Measurements from ENCODE around the gene KLF6. TPM values are rescaled to one million over a fixed set of nuclear protein-coding genes. Genes with fewer than 3 reads are reported as not detected.
A peak's percentile ranks its signal among the peaks of the same experiment; 100 is the strongest.

The KLF6 gene
- total RNA-seq, 1 donor from 2014 or later, result 95.5 TPM

GRCh38 chr10:3825862-3826351, 40.9 kb upstream of the KLF6 start:
- Mint-ChIP-seq H3K27me3 (no peaks in the 10 kb centered on the region), H3K9me3 (ENCODE audit: low read depth) (no peaks in the 10 kb centered on the region), H3K4me1 (ENCODE audit: low read depth) (peaks cover 12% of the 10 kb centered on the region), H3K4me3 (ENCODE audit: low read depth) (no peak overlapping the region), H3K36me3 (ENCODE audit: insufficient read depth) (no peaks in the 10 kb centered on the region), H3K27ac (peak overlapping the region; percentile 87)
- TF ChIP-seq CTCF (IDR thresholded peaks at IDR 0.05; ENCODE audit: unreplicated experiment), result no peak
- no peak for DNase-seq (ENCODE audit: low spot score, unreplicated experiment)

DNA sequence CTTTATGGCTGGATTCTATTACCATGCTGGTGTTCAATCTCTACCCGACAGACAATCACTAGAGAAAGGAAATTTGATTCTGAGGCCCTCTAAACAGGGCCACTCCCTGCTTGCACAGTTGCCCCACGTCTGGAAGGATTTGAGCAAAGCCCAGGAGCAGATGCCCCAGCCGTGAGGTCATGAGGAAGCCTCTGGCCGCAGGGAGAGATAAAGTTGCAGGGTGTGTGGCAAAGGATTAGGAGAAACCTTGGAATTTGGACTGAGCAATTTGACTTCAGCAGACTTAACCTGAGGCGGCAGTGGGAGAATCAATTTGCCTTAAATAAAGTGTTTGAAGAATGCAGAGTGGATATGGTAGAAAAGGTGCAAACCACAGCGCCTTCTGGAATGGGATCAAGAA, 40.2 kb upstream of the KLF6 start:
- Mint-ChIP-seq H3K27me3 (no peaks in the 10 kb centered on the region), H3K36me3 (ENCODE audit: insufficient read depth) (no peaks in the 10 kb centered on the region), H3K9me3 (ENCODE audit: low read depth) (no peaks in the 10 kb centered on the region), H3K4me3 (ENCODE audit: low read depth) (no peak overlapping the region), H3K27ac (peak overlapping the region; percentile 87), H3K4me1 (ENCODE audit: low read depth) (peaks cover 10% of the 10 kb centered on the region)
- no peak for DNase-seq (ENCODE audit: low spot score, unreplicated experiment)
- TF ChIP-seq CTCF (IDR thresholded peaks at IDR 0.05; ENCODE audit: unreplicated experiment), result no peak

GRCh38 chr10:3822541-3823330, 37.7 kb upstream of the KLF6 start:
- Mint-ChIP-seq H3K36me3 (ENCODE audit: insufficient read depth) (no peaks in the 10 kb centered on the region), H3K9me3 (ENCODE audit: low read depth) (no peaks in the 10 kb centered on the region), H3K27ac (no peak overlapping the region), H3K4me3 (ENCODE audit: low read depth) (no peak overlapping the region), H3K4me1 (ENCODE audit: low read depth) (peaks cover 8% of the 10 kb centered on the region), H3K27me3 (no peaks in the 10 kb centered on the region)
- DNase-seq (ENCODE audit: low spot score, unreplicated experiment), result no peak
- no peak for TF ChIP-seq CTCF (IDR thresholded peaks at IDR 0.05; ENCODE audit: unreplicated experiment)

DNA sequence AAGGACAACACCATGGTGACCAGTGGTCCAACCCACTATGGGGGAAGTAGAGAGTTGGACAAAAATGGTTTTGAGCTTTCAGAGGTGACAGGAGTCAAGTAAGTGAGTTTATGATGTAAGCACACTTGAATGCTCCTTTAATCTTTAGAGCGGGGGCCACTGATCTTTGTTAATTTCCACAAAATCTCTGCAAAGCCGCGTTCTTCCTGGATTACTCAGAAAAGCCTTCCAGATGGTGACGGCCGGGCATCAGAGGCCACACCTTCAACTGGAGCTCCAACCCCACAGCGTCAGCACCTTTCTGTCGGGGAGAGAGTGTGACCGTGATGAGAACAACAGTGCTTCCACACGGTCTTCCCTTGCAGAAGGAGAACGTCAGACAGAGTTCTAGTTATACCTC, 35.2 kb upstream of the KLF6 start:
- Mint-ChIP-seq H3K4me1 (ENCODE audit: low read depth) (peaks cover 7% of the 10 kb centered on the region), H3K36me3 (ENCODE audit: insufficient read depth) (no peaks in the 10 kb centered on the region), H3K9me3 (ENCODE audit: low read depth) (no peaks in the 10 kb centered on the region), H3K4me3 (ENCODE audit: low read depth) (no peak overlapping the region), H3K27ac (peak overlapping the region; percentile 49), H3K27me3 (no peaks in the 10 kb centered on the region)
- DNase-seq (ENCODE audit: low spot score, unreplicated experiment), result no peak
- TF ChIP-seq CTCF (IDR thresholded peaks at IDR 0.05; ENCODE audit: unreplicated experiment), result no peak

GRCh38 chr10:3816995-3817394, 32.0 kb upstream of the KLF6 start:
- H3K4me1 Mint-ChIP-seq (ENCODE audit: low read depth), result peaks cover 5% of the 10 kb centered on the region
- DNase-seq (ENCODE audit: low spot score, unreplicated experiment), result no peak
- H3K36me3 Mint-ChIP-seq (ENCODE audit: insufficient read depth), result no peaks in the 10 kb centered on the region
- H3K4me3 Mint-ChIP-seq (ENCODE audit: low read depth), result no peak overlapping the region
- no peaks in the 10 kb centered on the region for H3K9me3 Mint-ChIP-seq (ENCODE audit: low read depth)
- H3K27me3 Mint-ChIP-seq, result no peaks in the 10 kb centered on the region
- no peak for TF ChIP-seq CTCF (IDR thresholded peaks at IDR 0.05; ENCODE audit: unreplicated experiment)
- H3K27ac Mint-ChIP-seq, result no peak overlapping the region
